Tibial nerve (tissue), 4 donors: Measurements from ENCODE around the gene GPRIN3. TPM values are rescaled to one million over a fixed set of nuclear protein-coding genes. Genes with fewer than 3 reads are reported as not detected.
A peak's percentile ranks its signal among the peaks of the same experiment; 100 is the strongest.

Experiments used
- DNase-seq, 2 donors: peaks; one replicate each; pipeline ENCODE4 v3.0.0-alpha.2; 2019; ENCODE audit warnings: low spot score in 2 of 2
- H3K27ac ChIP-seq, 4 donors: fragments of 200-600 bp; sonication (generic) in 3 of 4; one replicate each; pipeline ENCODE4 v1.5.1; 2017 to 2019; ENCODE audit warnings: mild to moderate bottlenecking in 1 of 4
- H3K27me3 ChIP-seq, 2 donors: fragments of 200-600 bp; sonication (generic) in 1 of 2; one replicate each; pipeline versions ENCODE4 v1.5.1 to v1.6.0; 2017 to 2019
- H3K36me3 ChIP-seq, 3 donors: fragments of 200-600 bp; sonication (generic); one replicate each; pipeline ENCODE4 v1.5.1; 2018 to 2019
- H3K4me1 ChIP-seq, 4 donors: fragments of 200-600 bp; sonication (generic) in 3 of 4; one replicate each; pipeline ENCODE4 v1.5.1; 2017 to 2019
- H3K4me3 ChIP-seq, 4 donors: fragments of 200-600 bp; sonication (generic) in 3 of 4; one replicate each; pipeline ENCODE4 v1.5.1; 2017 to 2019; ENCODE audit warnings: mild to moderate bottlenecking in 1 of 4, moderate library complexity in 1 of 4
- H3K9me3 ChIP-seq, 4 donors: fragments of 200-600 bp; sonication (generic) in 3 of 4; one replicate each; pipeline ENCODE4 v1.5.1; 2017 to 2019
- EP300 ChIP-seq, 2 donors: sonication (generic); formaldehyde crosslinking; IDR thresholded peaks; one replicate each; pipeline ENCODE4 v1.6.1; 2017; ENCODE audit warnings: antibody characterized with exemption in 2 of 2, mild to moderate bottlenecking in 1 of 2
- POLR2A ChIP-seq, 2 donors: fragments of 450-650 bp; IDR thresholded peaks; one replicate each; pipeline ENCODE4 v1.6.1; 2017; ENCODE audit warnings: antibody characterized with exemption in 2 of 2, mild to moderate bottlenecking in 2 of 2, moderate library complexity in 2 of 2
- WGBS, 2 donors: methylation state at CpG; one replicate each; pipeline ENCODE4 v1.1.5; 2018; 5-methylcytosine and 5-hydroxymethylcytosine counted together
- total RNA-seq, 4 donors: library from RNA; depleted of rRNA; stranded (reverse); fragments of >200 nt; gene quantifications; one replicate each; pipeline ENCODE4 v1.1.0, GENCODE V29; 2016
- TF ChIP-seq, protein P1 (sequence below), 5 experiments: fragments of 200-600 bp in 3 of 5; fragments of 450-650 bp in 2 of 5; sonication (generic) in 3 of 5; IDR thresholded peaks; one replicate each; pipeline ENCODE4 v1.5.1; 2016 to 2019; ENCODE audit warnings: antibody characterized with exemption in 5 of 5, mild to moderate bottlenecking in 3 of 5, moderate library complexity in 2 of 5

The GPRIN3 gene
- total RNA-seq, 4 donors from 2014 or later: 2.3 to 5.2 (median 4.6) TPM

DNA sequence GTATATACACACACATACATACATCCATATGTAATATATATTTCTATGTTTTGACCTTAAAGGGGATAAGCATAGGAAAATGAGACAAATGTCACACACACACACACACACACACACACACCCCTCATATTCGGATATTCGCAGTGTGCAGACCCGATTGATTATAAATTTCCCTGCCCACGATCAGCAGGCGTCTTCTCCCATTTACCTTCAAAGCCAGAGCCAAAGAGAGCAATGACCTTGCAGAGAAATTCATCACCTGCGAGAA is 488 bp downstream of the GPRIN3 start:
- no peaks in the 10 kb centered on the region for H3K27me3 ChIP-seq
- 24 to 25% methylated on average over 6 of the region's 6 CpGs for WGBS, 2 donors
- no peaks in the 10 kb centered on the region for H3K36me3 ChIP-seq
- H3K27ac ChIP-seq: peak overlapping the region in 3 of 4 donors; percentile 47 to 77 (median 74)
- peaks cover 0 to 14% (median 9%) of the 10 kb centered on the region in 4 donors for H3K4me1 ChIP-seq
- peak overlapping the region; percentile 34 to 80 (median 60) for H3K4me3 ChIP-seq
- TF ChIP-seq POLR2A (IDR thresholded peaks at IDR 0.05): no peak
- TF ChIP-seq, protein P1, sequence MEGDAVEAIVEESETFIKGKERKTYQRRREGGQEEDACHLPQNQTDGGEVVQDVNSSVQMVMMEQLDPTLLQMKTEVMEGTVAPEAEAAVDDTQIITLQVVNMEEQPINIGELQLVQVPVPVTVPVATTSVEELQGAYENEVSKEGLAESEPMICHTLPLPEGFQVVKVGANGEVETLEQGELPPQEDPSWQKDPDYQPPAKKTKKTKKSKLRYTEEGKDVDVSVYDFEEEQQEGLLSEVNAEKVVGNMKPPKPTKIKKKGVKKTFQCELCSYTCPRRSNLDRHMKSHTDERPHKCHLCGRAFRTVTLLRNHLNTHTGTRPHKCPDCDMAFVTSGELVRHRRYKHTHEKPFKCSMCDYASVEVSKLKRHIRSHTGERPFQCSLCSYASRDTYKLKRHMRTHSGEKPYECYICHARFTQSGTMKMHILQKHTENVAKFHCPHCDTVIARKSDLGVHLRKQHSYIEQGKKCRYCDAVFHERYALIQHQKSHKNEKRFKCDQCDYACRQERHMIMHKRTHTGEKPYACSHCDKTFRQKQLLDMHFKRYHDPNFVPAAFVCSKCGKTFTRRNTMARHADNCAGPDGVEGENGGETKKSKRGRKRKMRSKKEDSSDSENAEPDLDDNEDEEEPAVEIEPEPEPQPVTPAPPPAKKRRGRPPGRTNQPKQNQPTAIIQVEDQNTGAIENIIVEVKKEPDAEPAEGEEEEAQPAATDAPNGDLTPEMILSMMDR (IDR thresholded peaks at IDR 0.05): no peak
- no peak for TF ChIP-seq EP300 (IDR thresholded peaks at IDR 0.05)
- no peak for DNase-seq
- H3K9me3 ChIP-seq: no peaks in the 10 kb centered on the region

DNA sequence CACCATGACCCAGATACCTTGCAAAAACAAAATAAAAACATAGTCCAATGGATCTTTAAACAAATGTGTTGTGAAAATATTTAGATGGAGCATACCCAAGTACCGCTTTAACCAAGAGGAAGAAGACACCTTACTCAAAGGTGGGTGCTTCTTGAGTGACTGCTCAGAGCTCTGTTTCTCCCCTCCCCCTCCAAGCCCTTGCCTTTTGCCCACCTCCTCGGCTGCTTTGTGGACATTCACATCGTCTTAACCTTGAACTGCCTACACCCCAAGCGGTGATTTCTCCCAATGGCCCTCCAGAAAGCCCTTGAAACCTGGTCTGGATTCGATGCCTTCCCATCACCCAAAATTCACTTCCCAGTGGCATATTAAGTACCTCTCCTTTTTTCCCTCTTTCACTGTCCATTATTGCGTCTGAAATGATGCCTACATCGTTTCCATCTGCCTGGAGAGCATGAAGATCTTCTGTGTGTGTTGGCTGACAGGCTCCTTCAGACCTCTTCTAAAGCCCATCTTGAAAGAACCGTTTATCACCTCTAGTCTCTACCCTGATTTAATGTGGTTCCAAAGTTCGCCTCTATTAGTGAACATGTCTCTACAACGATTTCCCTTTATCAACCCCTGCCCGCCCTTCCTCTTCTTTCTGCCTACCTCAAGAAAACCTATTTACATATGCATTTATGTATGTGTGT is 968 bp downstream of the GPRIN3 start:
- no peaks in the 10 kb centered on the region for H3K9me3 ChIP-seq
- TF ChIP-seq EP300 (IDR thresholded peaks at IDR 0.05) (no peak), POLR2A (IDR thresholded peaks at IDR 0.05) (no peak)
- TF ChIP-seq, protein P1 (IDR thresholded peaks at IDR 0.05): no peak
- 61 to 65% methylated on average over 11 of the region's 11 CpGs for WGBS, 2 donors
- peak overlapping the region in 3 of 4 donors; percentile 2 to 77 (median 20) for H3K27ac ChIP-seq
- H3K27me3 ChIP-seq: no peaks in the 10 kb centered on the region
- no peaks in the 10 kb centered on the region for H3K36me3 ChIP-seq
- no peak for DNase-seq
- peak overlapping the region in 2 of 4 donors; percentile 61 to 80 for H3K4me3 ChIP-seq
- peaks cover 0 to 14% (median 9%) of the 10 kb centered on the region in 4 donors for H3K4me1 ChIP-seq

DNA sequence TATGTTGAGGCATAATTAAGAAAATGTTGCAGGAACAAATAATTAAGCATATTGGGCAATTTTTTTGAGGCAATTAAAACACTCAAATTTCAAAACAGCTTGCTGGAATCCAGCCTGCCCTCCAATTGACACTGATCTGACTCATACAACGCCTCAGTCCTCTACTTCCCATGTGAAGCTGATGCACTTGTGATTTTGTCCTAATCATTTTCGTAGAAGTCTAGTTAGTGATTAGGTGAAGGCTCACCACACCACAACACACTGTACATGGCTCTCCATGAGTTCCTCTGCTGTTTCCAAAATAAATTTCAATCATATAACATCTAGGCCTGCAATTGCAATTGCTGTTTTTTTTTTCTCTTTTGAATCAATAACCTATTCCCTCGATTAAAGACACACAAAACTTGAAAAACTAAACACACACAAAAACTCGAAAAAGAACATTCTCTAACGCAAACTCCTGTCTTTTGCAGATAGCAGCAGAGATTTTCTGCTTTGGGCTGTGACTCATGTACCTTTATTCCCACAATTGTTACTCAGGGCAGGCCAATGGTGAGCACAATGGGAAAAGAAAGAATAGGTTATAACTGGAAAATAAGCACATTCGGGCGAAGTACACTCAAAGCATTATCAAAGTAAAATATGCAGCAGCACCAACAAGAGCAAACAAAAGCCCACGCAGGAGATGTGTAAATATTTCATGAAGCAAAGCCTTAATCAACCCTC is 1.7 kb downstream of the GPRIN3 start:
- H3K9me3 ChIP-seq: no peaks in the 10 kb centered on the region
- TF ChIP-seq POLR2A (IDR thresholded peaks at IDR 0.05): no peak
- TF ChIP-seq, protein P1 (IDR thresholded peaks at IDR 0.05): no peak
- TF ChIP-seq EP300 (IDR thresholded peaks at IDR 0.05): no peak
- peak overlapping the region in 1 of 4 donors; percentile 20 for H3K27ac ChIP-seq
- no peaks in the 10 kb centered on the region for H3K36me3 ChIP-seq
- no peaks in the 10 kb centered on the region for H3K27me3 ChIP-seq
- DNase-seq: no peak
- H3K4me3 ChIP-seq: peak overlapping the region in 2 of 4 donors; percentile 61 to 80
- 68 to 80% methylated on average over 8 of the region's 8 CpGs for WGBS, 2 donors
- peaks cover 0 to 14% (median 9%) of the 10 kb centered on the region in 4 donors for H3K4me1 ChIP-seq

DNA sequence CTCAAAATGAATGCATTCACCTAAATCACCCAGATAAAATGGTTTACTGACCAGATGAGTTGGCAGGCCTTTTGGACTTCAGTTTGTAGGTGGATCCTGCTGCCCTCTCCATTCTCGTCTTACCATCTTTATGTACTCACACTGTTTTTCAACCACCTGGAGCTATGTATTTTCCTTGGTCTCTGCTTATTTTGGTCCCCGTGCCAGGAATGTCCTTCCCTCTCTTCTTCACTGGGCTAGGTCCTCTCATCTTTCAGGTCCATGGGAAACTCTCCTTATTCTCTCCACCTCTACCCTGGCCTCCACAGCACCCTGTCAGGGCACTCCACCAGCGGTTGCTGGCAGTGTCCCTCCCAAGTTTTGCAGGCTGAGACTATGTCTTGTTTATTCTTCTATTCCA is 2.6 kb downstream of the GPRIN3 start:
- no peaks in the 10 kb centered on the region for H3K36me3 ChIP-seq
- DNase-seq: no peak
- peaks cover 0 to 14% (median 9%) of the 10 kb centered on the region in 4 donors for H3K4me1 ChIP-seq
- 72 to 85% methylated on average over 3 of the region's 3 CpGs for WGBS, 2 donors
- no peaks in the 10 kb centered on the region for H3K27me3 ChIP-seq
- H3K27ac ChIP-seq: no peak overlapping the region
- TF ChIP-seq, protein P1 (IDR thresholded peaks at IDR 0.05): no peak
- TF ChIP-seq EP300 (IDR thresholded peaks at IDR 0.05) (no peak), POLR2A (IDR thresholded peaks at IDR 0.05) (no peak)
- no peak overlapping the region for H3K4me3 ChIP-seq
- no peaks in the 10 kb centered on the region for H3K9me3 ChIP-seq

DNA sequence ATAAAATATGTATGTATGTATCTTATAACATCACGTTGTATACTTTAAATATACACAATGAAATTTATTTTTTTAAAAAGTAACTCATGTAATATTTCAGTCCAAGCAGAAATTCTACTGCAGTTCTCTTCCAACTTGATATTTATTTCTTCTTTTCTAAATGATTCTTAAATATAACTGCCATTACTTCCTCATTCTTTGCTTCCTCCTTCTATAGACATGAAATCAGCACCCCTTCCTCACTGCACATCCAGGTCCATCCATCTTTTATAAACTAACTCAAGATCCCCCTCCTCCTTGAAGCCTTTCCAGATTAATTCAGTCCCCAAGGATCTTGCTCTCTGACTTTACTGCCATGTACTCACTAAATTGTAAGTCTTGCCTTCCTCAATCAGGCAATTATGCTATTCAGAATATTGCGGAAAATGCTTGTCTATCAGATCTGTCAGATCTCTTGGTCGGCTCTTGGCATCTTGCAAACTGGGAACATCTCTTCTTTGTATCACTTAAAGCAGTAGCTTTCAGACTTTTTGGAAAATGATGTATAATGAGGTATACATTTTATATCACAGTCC is 3.7 kb downstream of the GPRIN3 start:
- Histone ChIP-seq H3K27ac (no peak overlapping the region), H3K4me3 (no peak overlapping the region), H3K4me1 (peaks cover 0 to 23% (median 9%) of the 10 kb centered on the region in 4 donors), H3K36me3 (no peaks in the 10 kb centered on the region), H3K9me3 (no peaks in the 10 kb centered on the region), H3K27me3 (no peaks in the 10 kb centered on the region)
- no peak for TF ChIP-seq EP300 (IDR thresholded peaks at IDR 0.05)
- no peak for TF ChIP-seq POLR2A (IDR thresholded peaks at IDR 0.05)
- TF ChIP-seq, protein P1 (IDR thresholded peaks at IDR 0.05): no peak
- 79 to 85% methylated on average over 3 of the region's 3 CpGs for WGBS, 2 donors
- no peak for DNase-seq
